OCI-LY7 (cell line): ENCODE data around the gene CNNM4.

Experiments used
- CTCF ChIP-seq: fragments of 200-600 bp; sonication (generic); conservative IDR thresholded peaks from 2 replicates; pipeline ENCODE4 v1.5.1; 2014; ENCODE audit warnings: mild to moderate bottlenecking, antibody characterized with exemption, low read length, moderate library complexity, mixed read lengths
- EZH2phosphoT487 ChIP-seq: fragments of 200-600 bp; sonication (generic); IDR thresholded peaks from 2 replicates; pipeline ENCODE4 v1.6.1; 2018; ENCODE audit warnings: low read depth, borderline replicate concordance, mild to moderate bottlenecking, mixed run types, antibody characterized with exemption, low read length, moderate library complexity, mixed read lengths

DNA sequence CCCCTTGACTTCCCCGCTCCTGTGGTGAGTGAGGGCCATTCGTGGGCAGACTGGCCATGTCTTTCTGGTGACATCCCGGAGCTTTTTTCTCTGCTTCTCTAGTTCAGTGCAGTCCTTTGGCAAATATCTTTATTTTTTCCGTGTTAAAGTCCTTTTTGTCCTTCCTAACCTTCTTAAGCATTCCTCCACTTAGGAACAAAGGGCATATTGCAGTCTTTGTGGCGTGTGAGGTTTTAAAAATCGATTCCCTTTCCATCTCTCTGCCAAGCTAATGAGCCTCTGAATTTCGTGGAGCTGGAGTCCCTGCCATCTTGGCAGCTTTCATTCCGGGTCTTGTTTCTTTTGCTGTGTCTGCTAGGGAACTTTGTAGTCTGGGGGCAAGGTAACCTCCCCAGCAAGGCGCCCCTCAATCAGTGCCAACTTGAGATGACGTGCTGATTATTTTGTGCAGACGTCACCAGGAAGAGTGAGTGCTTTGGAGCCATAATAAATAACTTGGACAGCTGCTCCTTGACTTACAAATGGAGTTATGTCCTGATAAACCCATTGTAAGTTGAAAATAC, 60.5 kb downstream of the CNNM4 start:
- no peak for TF ChIP-seq CTCF
- TF ChIP-seq EZH2phosphoT487, result no peak
